Measurements from ENCODE around the gene AFAP1L2. TPM values are rescaled to one million over a fixed set of nuclear protein-coding genes. Genes with fewer than 3 reads are reported as not detected.

Gene AFAP1L2
- total RNA-seq, 4 donors from 2014 or later = 28.4 to 86.6 (median 48.6) TPM

DNA sequence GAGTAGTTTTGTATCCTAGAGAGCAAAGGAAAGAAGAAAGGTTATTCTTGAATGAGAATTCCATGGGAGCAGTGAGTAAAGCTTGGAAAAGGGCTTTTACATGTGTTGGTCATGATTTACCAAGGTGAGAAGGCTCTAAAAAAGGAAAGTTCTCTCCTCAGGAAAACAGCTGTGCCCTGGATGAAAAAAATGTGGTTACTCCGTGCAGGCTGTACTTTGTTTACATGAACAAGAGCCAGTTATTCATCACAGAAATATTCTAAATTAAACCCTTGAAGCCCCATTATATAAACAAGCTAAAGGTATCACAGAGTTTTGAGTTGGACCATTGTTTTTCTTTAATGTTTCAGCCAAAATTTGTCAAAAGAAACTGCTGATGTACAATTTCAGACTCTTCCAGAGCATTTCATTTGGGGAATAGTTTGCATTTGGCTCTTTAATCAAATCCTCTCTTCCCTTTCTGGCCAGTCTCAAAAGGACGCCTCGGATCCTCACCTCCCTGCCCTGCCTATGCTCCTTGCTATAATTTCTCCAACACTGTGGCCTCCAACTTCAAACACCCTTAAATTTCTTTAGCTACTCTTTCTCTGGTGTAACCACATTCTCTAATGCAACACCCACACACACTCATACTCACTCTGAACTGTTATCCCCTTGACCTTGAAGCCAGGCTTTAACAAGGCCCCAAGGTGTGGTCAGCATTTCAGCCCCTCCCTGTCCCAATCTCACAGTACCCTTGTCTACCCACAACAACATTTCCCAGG is 47.4 kb downstream of the AFAP1L2 start:
- Histone ChIP-seq H3K27ac (peak overlapping the region; percentile 64 to 86), H3K36me3 (no peaks in the 10 kb centered on the region), H3K9me3 (no peaks in the 10 kb centered on the region), H3K27me3 (no peaks in the 10 kb centered on the region), H3K4me1 (peaks cover 0 to 9% of the 10 kb centered on the region in 2 donors), H3K4me3 (no peak overlapping the region)
- intact Hi-C loops (cut with DNase I; ENCODE audit: low total_unique reads) = no loop called here
- DNase-seq = no peak
- no peak for TF ChIP-seq POLR2A (IDR thresholded peaks at IDR 0.05)
- TF ChIP-seq CTCF (IDR thresholded peaks at IDR 0.05) = no peak

DNA sequence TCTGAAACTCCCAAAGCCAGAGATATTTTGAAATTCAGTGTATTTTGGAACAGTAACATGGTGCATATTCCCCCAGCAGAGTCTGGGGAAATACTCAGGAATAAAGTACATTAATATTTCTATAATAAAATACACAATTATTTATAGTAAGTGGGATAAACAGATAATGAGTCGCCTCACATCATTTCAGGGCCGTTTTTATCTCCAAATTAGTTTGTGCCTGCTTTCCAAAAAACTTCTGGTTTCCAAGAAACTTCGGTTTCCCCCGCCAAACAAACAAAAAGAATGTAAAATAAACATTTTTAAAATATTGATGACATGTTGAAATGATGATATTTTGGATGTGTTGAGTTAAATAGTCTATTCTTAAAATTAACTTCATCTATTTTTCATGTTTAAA is 48.2 kb downstream of the AFAP1L2 start:
- Histone ChIP-seq H3K36me3 (no peaks in the 10 kb centered on the region), H3K27me3 (no peaks in the 10 kb centered on the region), H3K4me3 (no peak overlapping the region), H3K27ac (peak overlapping the region; percentile 64 to 86), H3K4me1 (peaks cover 0 to 15% of the 10 kb centered on the region in 2 donors), H3K9me3 (no peaks in the 10 kb centered on the region)
- no peak for DNase-seq
- no peak for TF ChIP-seq POLR2A (IDR thresholded peaks at IDR 0.05)
- TF ChIP-seq CTCF (IDR thresholded peaks at IDR 0.05) = no peak
- intact Hi-C loops (cut with DNase I; ENCODE audit: low total_unique reads) = no loop called here

DNA sequence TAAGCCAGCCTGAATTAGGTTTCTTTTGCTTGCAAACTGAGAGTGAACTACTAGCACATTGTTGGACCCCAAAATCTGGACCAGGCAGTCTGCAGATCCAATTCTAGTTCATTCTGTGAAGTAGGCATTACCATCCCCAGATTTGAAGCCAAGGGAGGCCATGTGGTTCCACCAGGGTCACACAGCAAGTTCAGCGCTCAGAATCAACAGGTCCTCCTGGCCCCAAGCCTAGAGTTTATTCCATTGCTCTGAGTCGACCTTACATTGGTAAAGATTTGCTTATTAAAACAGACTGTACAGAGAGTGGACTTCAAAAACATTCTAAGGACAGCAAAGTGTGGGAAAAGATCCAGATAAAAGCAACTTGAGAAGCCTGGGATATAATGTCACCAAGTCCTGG is 50.9 kb downstream of the AFAP1L2 start:
- intact Hi-C loops (cut with DNase I; ENCODE audit: low total_unique reads) = no loop called here
- TF ChIP-seq POLR2A (IDR thresholded peaks at IDR 0.05) = no peak
- TF ChIP-seq CTCF (IDR thresholded peaks at IDR 0.05) = no peak
- no peaks in the 10 kb centered on the region for H3K27me3 ChIP-seq
- no peak overlapping the region for H3K4me3 ChIP-seq
- no peaks in the 10 kb centered on the region for H3K9me3 ChIP-seq
- peaks cover 13 to 29% of the 10 kb centered on the region in 2 donors for H3K4me1 ChIP-seq
- no peaks in the 10 kb centered on the region for H3K36me3 ChIP-seq
- DNase-seq = no peak
- peak overlapping the region in 1 of 2 donors; percentile 86 for H3K27ac ChIP-seq

GRCh38 chr10:114352653-114353298 is 51.5 kb downstream of the AFAP1L2 start:
- H3K9me3 ChIP-seq = no peaks in the 10 kb centered on the region
- H3K4me3 ChIP-seq = no peak overlapping the region
- H3K27me3 ChIP-seq = no peaks in the 10 kb centered on the region
- TF ChIP-seq POLR2A (IDR thresholded peaks at IDR 0.05) (no peak), CTCF (IDR thresholded peaks at IDR 0.05) (no peak)
- DNase-seq = no peak
- H3K27ac ChIP-seq = no peak overlapping the region
- intact Hi-C loops (cut with DNase I; ENCODE audit: low total_unique reads) = no loop called here
- H3K36me3 ChIP-seq = no peaks in the 10 kb centered on the region
- peaks cover 13 to 29% of the 10 kb centered on the region in 2 donors for H3K4me1 ChIP-seq

DNA sequence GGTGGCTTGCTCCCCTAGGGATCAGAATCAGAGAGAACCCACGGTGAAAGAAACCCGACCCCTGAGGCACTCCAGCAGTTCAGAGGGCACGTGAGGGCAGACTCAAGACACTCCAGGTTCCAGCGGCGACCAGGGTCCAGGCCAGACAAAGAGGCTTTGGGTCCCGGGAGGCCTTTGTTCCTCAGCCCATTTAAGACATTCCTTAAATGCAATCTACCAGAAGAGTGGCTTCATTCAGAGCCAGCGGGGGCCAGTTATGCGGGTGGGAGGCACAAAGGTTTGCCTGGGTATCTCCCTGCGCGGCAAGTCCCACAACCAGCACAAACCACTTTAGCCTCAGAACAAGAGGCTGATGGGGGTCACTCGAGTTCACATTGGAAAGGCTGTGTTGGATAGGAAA is 53.6 kb downstream of the AFAP1L2 start:
- Histone ChIP-seq H3K4me3 (no peak overlapping the region), H3K27me3 (no peaks in the 10 kb centered on the region), H3K36me3 (no peaks in the 10 kb centered on the region), H3K9me3 (no peaks in the 10 kb centered on the region), H3K4me1 (peaks cover 13 to 23% of the 10 kb centered on the region in 2 donors), H3K27ac (peak overlapping the region; percentile 74 to 90)
- TF ChIP-seq CTCF (IDR thresholded peaks at IDR 0.05) (no peak), POLR2A (IDR thresholded peaks at IDR 0.05) (no peak)
- intact Hi-C loops (cut with DNase I; ENCODE audit: low total_unique reads) = no loop called here
- DNase-seq = no peak
